Measurements from ENCODE around the gene NRIP1. TPM values are rescaled to one million over a fixed set of nuclear protein-coding genes. Genes with fewer than 3 reads are reported as not detected.

The NRIP1 gene
- total and polyA plus RNA-seq, 2 donors from 2014 or later, result 7.4 to 60.4 TPM

GRCh38 chr21:15097580-15097979 lies 32.8 kb upstream of the NRIP1 start:
- H3K4me1 ChIP-seq (ENCODE audit: control insufficient read depth in 2 of 3, insufficient read depth in 2 of 3, low read depth in 1 of 3, low read length in 3 of 3), result no peaks in the 10 kb centered on the region
- no peak overlapping the region for H3K4me3 ChIP-seq (ENCODE audit: low read length in 3 of 3)
- H3K27me3 ChIP-seq (ENCODE audit: control insufficient read depth, insufficient read depth, low read length), result no peaks in the 10 kb centered on the region
- no peak overlapping the region for H3K9ac ChIP-seq (ENCODE audit: low read length in 3 of 3)
- DNase-seq (no peak), FAIRE-seq (no peak)
- H3K27ac ChIP-seq (ENCODE audit: low read depth in 2 of 2, low read length in 2 of 2), result no peak overlapping the region
- no peaks in the 10 kb centered on the region for H3K36me3 ChIP-seq (ENCODE audit: control insufficient read depth in 2 of 3, insufficient read depth in 3 of 3, low read length in 3 of 3)
- no peak for TF ChIP-seq CTCF (IDR thresholded peaks at IDR 0.05; ENCODE audit: borderline replicate concordance, extremely low read depth, insufficient read depth)
- intact Hi-C loops (cut with DNase I), result no loop called here
- H3K9me3 ChIP-seq (ENCODE audit: control insufficient read depth in 2 of 3, insufficient read depth in 1 of 3, low read length in 3 of 3), result no peaks in the 10 kb centered on the region

DNA sequence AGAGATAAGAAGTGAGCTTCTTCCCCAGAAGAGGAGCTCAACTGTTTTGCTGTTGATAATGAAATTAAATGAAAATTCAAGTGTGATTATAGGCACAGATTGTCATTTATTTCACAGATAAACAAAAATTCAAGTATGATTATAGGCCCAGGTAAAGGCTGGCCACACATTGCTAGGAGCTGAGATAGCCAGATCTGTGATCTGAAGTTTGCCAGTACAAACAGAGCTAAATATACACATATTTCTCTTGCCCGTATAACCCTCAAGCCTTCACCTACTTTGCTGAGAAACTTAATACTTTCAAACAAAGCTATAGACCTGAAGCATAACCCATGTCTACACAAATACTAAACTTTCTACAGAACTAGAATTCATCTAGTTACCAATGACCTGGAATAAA lies 31.3 kb upstream of the NRIP1 start:
- no peak for DNase-seq
- Histone ChIP-seq H3K9ac (ENCODE audit: low read length in 3 of 3) (no peak overlapping the region), H3K36me3 (ENCODE audit: control insufficient read depth in 2 of 3, insufficient read depth in 3 of 3, low read length in 3 of 3) (no peaks in the 10 kb centered on the region), H3K4me1 (ENCODE audit: control insufficient read depth in 2 of 3, insufficient read depth in 2 of 3, low read depth in 1 of 3, low read length in 3 of 3) (no peaks in the 10 kb centered on the region), H3K27ac (ENCODE audit: low read depth in 2 of 2, low read length in 2 of 2) (no peak overlapping the region), H3K9me3 (ENCODE audit: control insufficient read depth in 2 of 3, insufficient read depth in 1 of 3, low read length in 3 of 3) (no peaks in the 10 kb centered on the region), H3K4me3 (ENCODE audit: low read length in 3 of 3) (no peak overlapping the region), H3K27me3 (ENCODE audit: control insufficient read depth, insufficient read depth, low read length) (no peaks in the 10 kb centered on the region)
- TF ChIP-seq CTCF (IDR thresholded peaks at IDR 0.05; ENCODE audit: borderline replicate concordance, extremely low read depth, insufficient read depth), result no peak
- intact Hi-C loops (cut with DNase I), result no loop called here
- FAIRE-seq, result no peak

GRCh38 chr21:15095326-15095725 lies 30.5 kb upstream of the NRIP1 start:
- TF ChIP-seq CTCF (IDR thresholded peaks at IDR 0.05; ENCODE audit: borderline replicate concordance, extremely low read depth, insufficient read depth), result no peak
- FAIRE-seq, result no peak
- intact Hi-C loops (cut with DNase I), result no loop called here

DNA sequence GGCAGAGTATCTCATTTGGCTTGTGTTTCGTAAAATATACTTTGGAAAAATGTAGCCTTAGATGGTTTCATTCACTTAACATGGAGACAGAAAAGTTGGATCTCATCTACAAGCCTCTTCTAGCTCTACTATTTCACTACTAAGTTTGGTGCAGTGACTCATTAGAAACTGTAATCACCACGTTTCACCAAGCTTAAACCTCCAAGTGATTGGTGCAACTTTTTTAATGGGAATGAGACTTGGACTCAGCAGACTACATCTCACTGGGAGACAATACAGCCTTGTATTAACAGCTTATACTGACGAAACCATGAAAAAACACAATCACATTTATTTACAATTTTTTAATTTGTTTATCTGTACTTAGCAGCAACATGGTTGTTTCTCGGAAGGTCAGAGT lies 29.9 kb upstream of the NRIP1 start:
- no peak for TF ChIP-seq CTCF (IDR thresholded peaks at IDR 0.05; ENCODE audit: borderline replicate concordance, extremely low read depth, insufficient read depth)
- FAIRE-seq (no peak), DNase-seq (no peak)
- H3K36me3 ChIP-seq (ENCODE audit: control insufficient read depth in 2 of 3, insufficient read depth in 3 of 3, low read length in 3 of 3), result no peaks in the 10 kb centered on the region
- H3K9me3 ChIP-seq (ENCODE audit: control insufficient read depth in 2 of 3, insufficient read depth in 1 of 3, low read length in 3 of 3), result no peaks in the 10 kb centered on the region
- H3K4me1 ChIP-seq (ENCODE audit: control insufficient read depth in 2 of 3, insufficient read depth in 2 of 3, low read depth in 1 of 3, low read length in 3 of 3), result no peaks in the 10 kb centered on the region
- no peak overlapping the region for H3K27ac ChIP-seq (ENCODE audit: low read depth in 2 of 2, low read length in 2 of 2)
- no peak overlapping the region for H3K4me3 ChIP-seq (ENCODE audit: low read length in 3 of 3)
- intact Hi-C loops (cut with DNase I), result no loop called here
- no peak overlapping the region for H3K9ac ChIP-seq (ENCODE audit: low read length in 3 of 3)
- H3K27me3 ChIP-seq (ENCODE audit: control insufficient read depth, insufficient read depth, low read length), result no peaks in the 10 kb centered on the region

More at GRCh38 chr21:15095326-15095725, 30.5 kb upstream of the NRIP1 start:
- Histone ChIP-seq H3K4me1 (ENCODE audit: control insufficient read depth in 2 of 3, insufficient read depth in 2 of 3, low read depth in 1 of 3, low read length in 3 of 3) (no peaks in the 10 kb centered on the region), H3K36me3 (ENCODE audit: control insufficient read depth in 2 of 3, insufficient read depth in 3 of 3, low read length in 3 of 3) (no peaks in the 10 kb centered on the region), H3K27me3 (ENCODE audit: control insufficient read depth, insufficient read depth, low read length) (no peaks in the 10 kb centered on the region), H3K27ac (ENCODE audit: low read depth in 2 of 2, low read length in 2 of 2) (no peak overlapping the region), H3K4me3 (ENCODE audit: low read length in 3 of 3) (no peak overlapping the region), H3K9ac (ENCODE audit: low read length in 3 of 3) (no peak overlapping the region), H3K9me3 (ENCODE audit: control insufficient read depth in 2 of 3, insufficient read depth in 1 of 3, low read length in 3 of 3) (no peaks in the 10 kb centered on the region)
- DNase-seq, result peak in 1 of 5 donors; percentile 21

All from kidney (tissue), 14 donors.